Measurements from ENCODE around the gene ZNF90.

DNA sequence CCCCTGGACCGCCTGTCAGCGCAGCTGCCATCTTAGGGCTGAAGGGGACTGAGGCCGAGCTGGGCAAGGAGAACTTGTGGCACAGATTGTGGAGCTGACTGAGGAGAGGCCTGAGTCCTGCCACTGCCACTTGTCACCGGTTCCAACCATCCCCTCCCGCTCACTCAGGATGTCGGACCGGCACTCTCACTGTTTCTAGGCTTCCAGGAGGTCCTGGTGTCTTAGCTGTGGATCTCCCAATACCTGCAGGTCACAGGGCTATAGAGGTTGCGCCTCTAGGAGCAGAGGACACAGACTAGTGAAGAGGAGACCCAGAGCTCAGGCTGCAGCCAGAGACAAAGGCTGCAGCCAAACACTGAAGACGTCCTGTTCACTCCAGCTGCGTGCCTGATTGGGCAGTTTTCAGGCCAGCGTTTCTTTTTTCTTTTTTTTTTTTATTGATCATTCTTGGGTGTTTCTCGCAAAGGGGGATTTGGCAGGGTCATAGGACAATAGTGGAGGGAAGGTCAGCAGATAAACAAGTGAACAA lies 73.9 kb downstream of the ZNF90 start:
- TF ChIP-seq POLR2AphosphoS5 (IDR thresholded peaks at IDR 0.05; ENCODE audit: low read depth, low read length): no peak
- no peak for TF ChIP-seq POLR2A (IDR thresholded peaks at IDR 0.05; ENCODE audit: low read depth, low read length)
